GM21381 (cell line): Measurements from ENCODE around the gene RAB29.
"Not testable (repeated sequence)": the region's sequence is repeated elsewhere in the genome, so short reads cannot be mapped to it uniquely, and the experiment has no call there.

Experiments used
- ATAC-seq: cut with Tn5 transposase; IDR thresholded peaks from one replicate; pipeline ENCODE4 v1.9.1; 2021; ENCODE audit warnings: mild to moderate bottlenecking, moderate library complexity; ENCODE audit not compliant: unreplicated experiment

The RAB29 gene, protein sequence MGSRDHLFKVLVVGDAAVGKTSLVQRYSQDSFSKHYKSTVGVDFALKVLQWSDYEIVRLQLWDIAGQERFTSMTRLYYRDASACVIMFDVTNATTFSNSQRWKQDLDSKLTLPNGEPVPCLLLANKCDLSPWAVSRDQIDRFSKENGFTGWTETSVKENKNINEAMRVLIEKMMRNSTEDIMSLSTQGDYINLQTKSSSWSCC

DNA sequence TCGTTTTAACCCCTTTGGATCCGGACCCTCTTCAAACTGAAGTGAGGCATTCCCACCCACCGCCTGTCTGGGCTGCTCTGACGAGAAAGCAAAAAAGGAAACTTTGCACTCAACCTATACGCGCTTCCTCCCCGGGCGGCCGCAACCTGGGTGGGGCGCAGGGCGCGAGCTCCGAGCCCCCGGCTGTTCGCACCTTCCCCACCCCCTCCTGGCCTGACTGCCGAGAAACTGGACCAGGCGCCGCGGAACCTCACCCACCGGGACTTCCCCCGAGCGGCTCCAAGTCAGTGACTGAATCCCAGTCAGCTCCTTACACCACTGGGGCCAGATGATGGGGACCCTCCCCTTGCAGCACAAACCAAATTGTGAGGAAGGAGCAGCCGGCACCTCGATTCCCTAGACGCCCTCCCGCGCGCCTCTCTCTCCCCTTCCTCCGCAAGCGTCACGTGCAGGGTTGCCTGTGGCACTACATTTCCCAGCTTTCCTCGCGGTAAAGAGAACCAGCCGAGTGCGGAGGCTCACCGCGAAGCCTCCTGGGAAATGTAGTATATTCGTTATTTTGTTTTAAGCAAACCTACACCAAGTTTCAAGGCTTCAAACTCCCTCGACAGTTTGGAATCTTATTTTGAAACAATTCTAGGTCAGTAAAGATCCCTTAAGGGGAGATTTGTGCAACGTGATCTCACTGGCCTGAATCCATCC lies at the start of gene RAB29:
Gene RAB29 (minus strand): TSS at position 468 of the 702 bp plus-strand sequence. CDS start 526 bp downstream, outside the sequence.
- peak; percentile 64 for ATAC-seq

DNA sequence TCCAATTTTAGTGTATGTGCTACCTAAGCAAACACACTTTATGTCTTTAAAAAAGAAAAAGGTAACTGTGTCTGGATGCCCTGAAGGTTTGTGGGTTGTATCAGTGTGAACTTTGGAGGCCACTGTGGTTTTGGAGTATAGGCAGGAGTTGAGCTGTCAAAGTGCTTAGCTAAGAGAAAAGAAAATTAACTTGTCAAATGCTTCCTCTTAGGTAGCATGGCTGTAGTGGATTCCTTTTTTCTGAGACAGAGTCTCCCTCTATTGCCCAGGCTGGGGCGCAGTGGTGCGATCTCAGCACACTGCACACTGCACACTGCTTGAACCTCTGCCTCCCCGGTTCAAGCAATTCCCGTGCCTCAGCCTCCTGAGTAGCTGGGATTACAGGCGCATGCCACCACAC lies 48.9 kb upstream of the RAB29 start:
- no peak for ATAC-seq

DNA sequence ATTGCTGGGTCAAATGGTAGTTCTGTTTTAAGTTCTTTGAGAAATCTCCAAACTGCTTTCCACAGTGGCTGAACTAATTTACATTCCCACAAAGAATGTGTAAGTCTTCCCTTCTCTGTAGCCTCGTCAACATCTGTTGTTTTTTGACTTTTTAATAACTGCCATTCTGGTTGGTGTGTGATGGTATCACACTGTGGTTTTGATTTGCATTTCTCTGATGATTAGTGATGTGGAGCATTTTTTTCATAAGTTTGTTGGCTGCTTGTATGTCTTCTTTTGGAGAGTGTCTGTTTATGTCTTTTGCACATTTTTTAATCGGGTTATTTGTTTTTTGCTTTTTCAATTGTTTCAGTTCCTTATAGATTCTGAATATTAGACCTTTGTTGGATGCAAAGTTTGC lies 48.0 kb upstream of the RAB29 start:
- ATAC-seq, result not testable (repeated sequence)

DNA sequence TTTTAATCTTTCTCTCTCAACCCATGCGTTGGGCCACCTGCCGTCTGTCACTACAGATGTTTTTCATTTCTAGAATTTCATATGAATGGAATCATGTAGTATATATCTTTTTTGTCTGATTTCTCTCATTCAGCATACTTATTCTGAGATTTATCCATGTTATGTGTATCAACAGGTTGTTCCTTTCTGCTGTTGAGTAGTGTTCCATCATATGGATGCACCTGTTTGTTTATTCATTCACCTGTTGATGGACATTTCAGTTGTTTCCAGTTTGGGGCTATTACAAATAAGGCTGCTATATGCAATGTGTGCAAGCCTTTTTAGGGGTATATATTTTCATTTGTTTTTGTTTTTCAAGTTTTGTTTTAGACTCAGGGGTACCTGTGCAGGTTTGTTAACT lies 47.1 kb upstream of the RAB29 start:
- no peak for ATAC-seq

DNA sequence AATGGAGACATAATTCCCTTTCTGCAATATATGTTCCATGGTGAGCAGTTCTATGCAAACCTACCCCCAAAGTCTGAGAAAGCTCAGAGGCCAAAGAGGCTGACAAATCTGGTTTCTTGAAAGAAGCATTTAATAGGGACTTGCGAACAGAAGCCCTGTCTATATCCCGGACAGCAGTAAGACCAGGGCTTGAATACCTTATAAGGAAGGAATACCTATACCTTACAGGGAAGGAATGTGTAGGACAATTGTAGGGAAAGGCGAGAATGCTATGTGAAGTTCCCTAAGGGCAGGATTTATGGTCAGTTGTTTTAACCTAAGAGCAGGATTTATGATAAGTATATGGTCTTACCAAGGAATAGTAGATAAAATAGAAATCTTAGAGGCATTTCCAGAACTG lies 42.7 kb upstream of the RAB29 start:
- no peak for ATAC-seq

DNA sequence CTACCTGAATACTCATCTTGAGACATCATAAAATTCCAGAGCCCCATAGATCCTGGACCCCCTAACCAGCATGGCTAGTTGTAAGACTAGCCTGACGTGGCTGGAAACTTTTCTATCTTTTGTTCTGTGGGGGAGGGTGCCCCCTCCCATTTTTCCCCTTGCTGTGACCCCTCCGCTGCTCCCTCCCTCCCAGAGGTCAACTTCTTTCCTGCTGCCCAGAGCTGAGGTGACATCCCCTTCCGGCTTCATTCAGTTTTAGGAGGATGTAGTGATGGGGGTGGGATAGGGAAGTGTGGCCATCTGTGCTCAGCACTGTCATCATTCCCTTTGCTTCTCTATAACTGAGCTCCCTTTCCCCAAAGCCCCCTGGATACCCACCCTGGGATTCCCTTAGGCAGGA lies 42.1 kb upstream of the RAB29 start:
- no peak for ATAC-seq

DNA sequence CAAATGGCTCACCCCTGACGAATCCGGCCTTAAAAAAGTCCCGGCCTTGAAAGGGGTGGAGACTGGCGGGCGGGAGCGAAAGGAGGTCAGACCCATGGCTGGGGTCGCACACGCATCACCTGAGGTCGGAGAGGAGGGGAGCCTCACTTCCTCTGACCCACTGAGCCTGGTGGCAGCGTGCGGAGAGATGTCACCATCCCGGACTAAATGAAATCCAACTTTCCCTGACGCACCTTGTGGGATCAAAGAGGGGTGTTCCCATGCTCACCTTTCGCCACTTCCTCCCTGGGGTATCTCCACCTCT lies 38.4 kb upstream of the RAB29 start:
- no peak for ATAC-seq

DNA sequence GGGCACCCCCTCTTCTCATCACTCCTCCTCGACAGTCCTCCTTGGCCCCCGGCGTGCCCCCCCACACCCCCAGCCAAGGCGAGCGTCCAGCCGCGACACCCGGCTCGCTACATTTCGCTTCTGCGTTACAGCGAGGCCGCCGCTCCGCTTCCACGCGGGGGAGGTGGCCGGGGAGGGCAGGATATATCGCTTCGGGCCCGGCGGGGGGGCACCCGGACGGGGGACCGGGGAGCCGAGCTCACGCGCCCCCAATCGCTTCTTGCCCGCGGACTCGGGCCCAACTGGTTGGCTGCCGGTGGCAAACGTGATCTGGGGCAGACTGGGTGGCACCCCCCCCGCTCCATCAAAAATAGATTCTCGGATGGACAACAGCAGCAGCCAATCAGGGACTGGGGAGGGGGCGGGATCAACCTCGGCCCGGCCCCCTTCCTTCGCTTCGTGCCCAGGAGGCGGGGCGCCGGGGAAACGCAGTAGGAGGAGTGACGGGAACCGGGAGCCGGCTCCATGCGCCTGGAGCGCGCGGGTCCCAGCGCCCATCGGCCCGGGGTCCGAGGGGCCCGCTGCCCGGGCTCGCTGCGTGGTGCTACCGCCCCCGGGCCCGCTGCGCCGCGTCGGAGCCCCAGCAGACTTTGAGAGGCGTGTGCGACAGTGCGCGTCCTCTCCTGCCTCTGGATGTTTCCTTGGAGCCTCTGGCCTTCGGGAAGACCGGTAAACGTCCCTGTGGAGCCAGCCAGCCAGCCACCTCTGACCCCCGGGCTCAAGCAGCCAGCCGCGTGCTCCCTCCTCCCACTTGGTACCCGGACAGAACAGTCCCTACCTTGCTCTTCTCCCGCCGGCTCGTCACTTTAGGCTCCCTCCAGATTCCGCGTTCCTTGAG lies 37.8 kb upstream of the RAB29 start, which contains the start of gene SLC41A1:
Gene SLC41A1 (minus strand): TSS at position 321 of the 877 bp plus-strand sequence. CDS start 2,757 bp downstream, outside the sequence.
- ATAC-seq, result peak; percentile 82

DNA sequence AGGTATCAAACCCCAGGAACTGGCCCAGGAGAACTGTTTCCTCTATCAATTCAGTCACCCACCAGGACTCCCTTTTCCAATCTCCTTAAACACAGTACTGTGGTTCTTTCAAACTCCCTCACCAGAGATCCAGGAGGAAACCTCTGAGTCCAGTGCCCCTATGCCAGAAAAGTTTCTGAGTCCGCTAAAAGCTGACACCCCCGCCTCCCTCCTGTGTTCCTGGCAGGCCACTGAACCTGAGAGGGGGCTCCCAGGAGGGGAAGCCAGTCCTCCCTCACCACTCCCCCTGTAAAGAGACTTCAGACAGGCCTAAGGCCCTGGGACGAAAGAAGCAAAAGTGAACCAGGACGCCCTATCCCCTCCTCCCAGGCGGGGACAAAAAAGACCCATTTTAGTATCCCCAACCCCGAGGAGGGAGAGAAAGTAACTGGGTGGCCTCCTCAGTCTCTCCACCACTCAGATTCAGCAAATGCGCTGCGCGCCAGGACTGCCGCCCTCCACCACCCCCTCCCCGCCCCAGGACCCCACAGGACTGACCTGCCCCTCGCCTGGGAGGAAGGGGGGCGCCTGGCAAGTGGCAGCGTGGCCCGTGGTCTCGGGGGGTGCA lies 37.1 kb upstream of the RAB29 start:
- no peak for ATAC-seq

DNA sequence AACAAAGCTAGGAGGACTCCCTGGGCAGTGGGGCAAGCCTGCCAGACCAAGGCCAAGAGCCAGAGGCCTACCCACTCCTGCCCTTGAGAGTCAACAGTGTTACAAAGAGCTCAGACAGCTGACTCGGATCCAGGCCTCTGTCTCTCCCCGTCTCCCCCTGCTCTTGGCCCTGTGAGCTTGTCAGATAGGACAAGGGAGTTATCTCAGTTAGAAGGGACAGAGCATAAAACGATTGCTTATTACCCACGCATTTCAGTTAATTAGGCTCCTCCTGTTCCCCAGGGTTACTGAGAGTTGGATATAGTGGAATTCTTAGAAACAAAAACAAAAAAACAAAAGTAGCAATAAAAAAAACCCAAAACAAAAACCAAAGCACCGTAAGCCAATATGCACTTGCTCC lies 36.4 kb upstream of the RAB29 start:
- no peak for ATAC-seq

DNA sequence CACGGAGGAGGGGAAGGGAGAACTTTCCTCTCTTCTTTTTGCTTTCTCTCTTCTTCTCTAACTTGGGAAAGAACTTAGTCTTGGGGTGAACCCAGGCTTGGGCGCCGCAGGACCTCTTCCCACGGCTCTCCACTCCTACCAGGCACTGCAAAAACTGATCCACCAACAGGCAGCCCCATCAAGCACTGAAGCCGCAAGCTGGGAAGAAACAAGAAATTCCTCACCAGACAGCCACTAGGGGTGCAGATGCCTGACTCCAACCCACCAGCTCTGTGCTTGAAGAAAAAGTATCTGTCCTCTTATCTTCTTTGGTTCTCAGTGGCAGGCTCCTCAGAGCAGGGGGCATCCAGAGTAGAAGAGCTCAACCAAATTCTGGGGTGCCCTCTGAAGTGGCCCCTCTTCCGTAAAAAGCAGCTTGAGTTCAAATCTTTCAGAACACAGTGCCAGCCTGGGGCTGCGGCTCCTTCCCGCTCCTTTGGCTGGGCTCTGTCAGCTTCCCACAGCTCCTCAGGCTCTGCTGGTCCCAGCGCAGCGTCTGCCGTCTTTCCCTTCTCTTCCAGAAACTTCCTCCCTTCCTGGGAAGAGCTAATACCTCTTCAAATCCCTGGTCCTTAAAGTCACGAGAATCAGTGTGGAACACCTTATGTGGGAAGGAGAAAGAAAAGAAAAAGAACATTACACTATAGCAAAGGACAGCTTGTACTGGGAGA lies 35.3 kb upstream of the RAB29 start:
- no peak for ATAC-seq

DNA sequence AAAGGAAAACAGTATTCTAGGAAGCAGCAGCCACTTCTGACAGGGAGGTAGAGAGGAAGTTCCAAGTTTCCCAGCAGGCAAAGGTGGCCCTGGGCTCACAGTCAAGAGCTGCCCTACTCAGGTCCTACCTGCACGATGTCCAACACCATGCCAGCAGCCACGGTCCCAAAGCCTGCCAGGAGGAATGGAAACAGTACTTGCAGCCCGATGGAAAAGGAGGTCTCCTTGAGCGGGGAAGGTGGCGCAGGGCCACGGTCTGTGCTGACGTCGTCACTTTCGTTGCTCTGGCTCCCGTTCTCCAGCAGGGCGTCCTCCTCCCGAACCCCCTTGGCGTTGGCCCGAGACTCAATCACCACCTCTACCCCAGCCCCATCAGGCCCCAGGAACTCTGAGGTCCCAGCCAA lies 34.7 kb upstream of the RAB29 start:
- no peak for ATAC-seq

DNA sequence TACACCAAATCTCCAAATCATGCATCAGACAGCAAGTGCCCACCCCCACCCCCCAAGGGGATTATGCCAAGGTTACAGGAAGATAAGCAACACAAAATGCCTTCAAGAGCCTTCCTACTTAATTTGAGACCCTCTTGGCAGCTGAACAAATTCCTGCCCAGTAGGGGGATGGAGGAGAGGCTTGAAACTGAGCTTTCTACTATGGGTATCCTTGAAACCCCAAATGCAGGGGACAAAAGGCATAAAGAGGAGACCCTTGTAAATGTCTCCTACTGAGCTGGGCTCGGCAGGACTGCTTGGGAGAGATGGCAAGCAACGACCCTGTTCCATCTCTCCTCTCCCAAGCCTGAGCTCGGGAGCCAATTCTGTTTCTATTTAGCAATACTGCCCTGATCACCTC lies 34.2 kb upstream of the RAB29 start:
- ATAC-seq, result no peak

DNA sequence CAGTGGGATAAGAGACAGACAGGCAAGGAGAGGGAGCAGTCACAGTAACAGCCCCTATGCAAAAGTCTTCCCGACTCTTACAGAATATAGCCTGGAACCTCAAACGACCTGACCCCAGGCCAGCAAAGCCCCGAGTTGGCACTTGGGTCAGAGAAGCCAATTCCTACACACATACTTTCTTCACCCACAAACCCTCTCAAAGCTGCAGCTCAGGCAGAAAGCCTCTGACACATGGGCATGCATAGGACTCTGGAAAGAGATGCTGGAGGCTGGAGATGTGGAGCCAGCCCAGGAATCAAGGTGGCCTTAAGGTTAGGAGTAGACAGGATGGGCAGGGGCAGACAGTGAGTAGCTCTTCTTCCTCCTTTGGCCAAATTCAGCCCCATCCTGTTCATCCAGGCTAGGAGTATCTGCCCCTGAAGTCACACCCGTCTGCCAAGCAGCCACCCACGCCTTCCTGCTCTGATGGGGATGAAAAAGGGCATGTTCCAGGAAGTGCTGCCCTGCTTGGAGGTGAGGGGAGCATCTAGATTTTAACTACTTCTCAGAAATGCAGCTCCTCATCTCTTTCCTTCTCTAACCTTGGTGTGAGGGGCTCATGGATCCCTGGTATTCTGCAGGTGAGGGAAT lies 29.9 kb upstream of the RAB29 start:
- ATAC-seq, result no peak

DNA sequence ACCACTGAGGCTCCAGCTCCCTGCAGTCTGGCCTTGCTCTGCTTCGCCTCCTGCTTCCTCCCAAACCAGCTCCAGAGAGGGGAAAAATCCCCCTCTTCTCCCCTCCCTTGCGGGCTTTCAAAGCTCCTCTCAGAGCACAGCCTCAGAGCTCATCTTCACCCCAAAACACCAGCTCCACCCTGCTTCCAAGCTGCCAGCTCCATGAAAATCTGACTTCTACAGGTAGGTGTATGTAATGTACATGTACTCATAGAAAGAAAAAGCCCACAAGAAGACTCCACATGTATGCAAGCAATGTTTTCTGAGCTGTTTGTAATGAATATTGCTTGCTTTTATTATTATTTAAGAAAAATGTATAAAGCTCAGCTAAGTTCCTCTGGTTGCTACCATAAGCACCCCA lies 29.3 kb upstream of the RAB29 start:
- ATAC-seq, result no peak

DNA sequence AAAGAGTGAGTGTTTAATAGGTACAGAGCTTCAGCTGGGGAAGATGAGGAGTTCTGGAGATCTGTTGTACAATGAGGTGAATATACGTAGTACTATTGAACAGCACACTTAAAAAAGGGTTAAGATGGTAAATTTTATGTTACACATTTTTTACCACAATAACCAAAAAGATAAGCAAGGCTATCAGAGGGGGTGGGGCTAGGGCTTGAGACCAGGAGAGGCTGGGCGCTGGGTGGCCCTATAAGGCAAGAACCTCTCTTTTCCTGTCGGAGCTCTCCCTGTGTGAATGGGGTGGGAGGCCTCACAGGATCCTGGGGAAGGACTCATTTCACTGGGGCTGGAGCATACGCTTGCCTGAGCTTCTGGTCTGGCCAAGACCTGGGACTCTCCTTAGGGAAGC lies 28.7 kb upstream of the RAB29 start:
- ATAC-seq, result no peak

DNA sequence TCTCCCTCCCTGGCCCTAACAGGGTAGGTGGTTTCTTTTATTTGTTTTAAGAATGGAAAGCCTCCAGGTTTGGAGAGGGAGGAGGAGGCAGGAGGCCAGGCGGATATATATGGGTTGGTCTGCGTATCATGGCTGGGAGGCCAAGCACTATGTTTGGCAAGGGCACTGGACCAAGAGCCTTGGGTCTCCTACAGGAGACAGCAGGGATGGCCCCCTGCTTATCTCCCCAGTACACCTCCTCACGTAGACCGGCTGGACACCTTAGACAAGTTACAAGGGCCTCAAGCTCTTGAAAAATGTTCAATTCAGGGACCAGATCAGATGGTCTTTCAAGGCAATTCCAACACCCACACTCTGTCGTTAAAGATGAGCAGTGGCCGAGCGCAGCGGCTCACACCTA lies 26.8 kb upstream of the RAB29 start:
- no peak for ATAC-seq

DNA sequence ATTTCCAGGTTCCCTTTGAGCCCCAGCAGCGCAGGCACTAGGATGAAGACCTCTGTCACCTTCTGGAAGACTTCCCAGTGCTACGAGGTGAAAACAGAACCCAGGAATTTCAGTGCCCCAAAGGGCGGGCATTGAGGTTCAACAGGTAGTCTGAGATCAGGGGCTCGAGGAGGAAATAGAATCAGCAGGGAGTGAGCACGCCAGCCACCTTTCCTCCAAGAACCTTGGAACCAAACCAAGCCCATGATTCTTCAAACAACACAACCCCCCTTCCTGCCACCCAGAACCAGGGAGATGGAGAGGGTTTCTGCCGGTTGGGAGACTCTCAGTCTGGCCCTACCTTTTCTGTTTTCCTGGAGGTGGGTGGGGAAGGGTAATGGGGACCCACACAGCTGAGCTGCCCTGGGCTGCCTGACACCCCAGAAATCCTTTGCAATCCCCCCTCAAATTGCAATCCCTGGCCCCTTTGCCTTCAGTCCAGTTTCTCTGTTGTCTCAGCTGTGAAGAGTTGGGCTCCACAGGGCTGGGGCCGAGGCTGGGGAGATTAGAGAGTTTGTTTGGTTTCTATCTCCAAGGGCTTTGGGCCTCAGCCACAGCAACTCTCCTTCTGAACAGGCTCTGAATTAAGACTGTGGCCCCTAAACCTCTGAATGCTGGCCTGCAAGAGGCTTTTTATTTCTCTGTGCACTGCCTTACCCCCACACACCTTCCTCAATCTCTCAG lies 25.9 kb upstream of the RAB29 start:
- ATAC-seq, result no peak

DNA sequence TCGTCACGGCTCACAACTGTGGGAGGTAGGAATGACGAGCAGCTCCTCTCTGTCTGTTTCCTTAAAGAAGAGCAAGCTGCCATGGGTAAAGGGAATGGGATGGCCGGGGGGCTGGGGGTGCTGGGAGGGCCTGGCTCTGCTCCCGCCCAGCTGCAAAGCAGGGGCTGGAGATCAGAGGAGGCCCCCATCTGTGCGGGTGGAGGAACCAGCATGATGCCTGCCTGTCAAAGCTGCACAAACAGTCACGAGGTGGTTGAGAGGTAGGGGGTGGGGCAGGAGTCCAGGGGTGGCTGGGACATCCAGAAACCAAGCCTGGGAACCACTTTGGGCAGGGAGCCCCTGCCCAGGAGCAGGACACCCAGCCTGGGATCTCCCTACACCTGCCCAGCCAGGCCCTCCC lies 25.1 kb upstream of the RAB29 start:
- no peak for ATAC-seq

DNA sequence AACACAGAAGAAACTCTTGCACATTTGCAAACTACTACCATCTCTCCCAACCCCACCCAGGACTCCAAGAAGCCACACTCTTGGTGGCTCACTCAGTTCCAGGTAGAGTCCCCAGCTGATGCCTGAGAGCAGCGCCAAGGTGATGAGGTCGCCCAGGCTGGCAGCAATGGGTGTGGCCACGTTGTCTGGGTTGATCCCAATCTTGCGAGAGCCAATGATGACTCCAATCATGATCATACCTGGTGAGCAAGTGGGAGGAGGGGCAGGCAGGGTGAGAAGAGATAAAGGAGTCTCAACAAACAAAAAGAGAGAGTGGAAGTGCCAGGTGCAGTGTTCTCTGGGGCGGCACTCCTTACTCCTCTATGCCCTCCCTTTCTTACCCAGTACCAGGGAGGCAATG lies 23.3 kb upstream of the RAB29 start:
- ATAC-seq, result no peak
